ENCODE data around the gene CHDH.

- TF ChIP-seq POLR2AphosphoS5 (IDR thresholded peaks at IDR 0.05; ENCODE audit: low read depth, low read length), result no peak
- TF ChIP-seq POLR2A (IDR thresholded peaks at IDR 0.05; ENCODE audit: low read depth, low read length), result no peak
Observed at GRCh38 chr3:53777468-53777867, 68.8 kb downstream of the CHDH start.

Data from GM12892 (cell line).